SIG-M5 treated with dmso at 0.1 percent for 504 hours (cell line): ENCODE data around the gene MAML1.
A peak's percentile ranks its signal among the peaks of the same experiment; 100 is the strongest.

ENCODE experiments used
- DNase-seq: peaks from one replicate; lab custom pipeline; 2025; ENCODE audit not compliant: unreplicated experiment; lab: John Stamatoyannopoulos, UW

MAML1 gene

GRCh38 chr5:179802207-179802883 lies 69.7 kb downstream of the MAML1 start:
- no peak for DNase-seq

GRCh38 chr5:179802950-179803562 lies 70.4 kb downstream of the MAML1 start:
- no peak for DNase-seq

- peak; percentile 88 for DNase-seq
Measured at GRCh38 chr5:179803651-179804554, 71.3 kb downstream of the MAML1 start.

GRCh38 chr5:179804555-179804947 lies 71.9 kb downstream of the MAML1 start:
- DNase-seq, result no peak

- no peak for DNase-seq
Measured at GRCh38 chr5:179805070-179805528, 72.5 kb downstream of the MAML1 start.

- DNase-seq, result no peak
Measured at GRCh38 chr5:179805529-179806249, 73.1 kb downstream of the MAML1 start.

GRCh38 chr5:179806250-179807048 lies 73.8 kb downstream of the MAML1 start, which contains the start of gene MGAT4B:
TSS of gene MGAT4B (minus strand) at chr5:179806866. CDS start at chr5:179806583, 283 bp downstream.
- DNase-seq, result peak; percentile 63

GRCh38 chr5:179812135-179812825 lies 79.7 kb downstream of the MAML1 start:
- no peak for DNase-seq

- DNase-seq, result no peak
Measured at GRCh38 chr5:179812997-179813607, 80.5 kb downstream of the MAML1 start.

GRCh38 chr5:179814090-179814489 lies 81.5 kb downstream of the MAML1 start:
- no peak for DNase-seq

- DNase-seq, result no peak
Measured at GRCh38 chr5:179815491-179816249, 83.0 kb downstream of the MAML1 start.

GRCh38 chr5:179816401-179816795 lies 83.8 kb downstream of the MAML1 start:
- no peak for DNase-seq

GRCh38 chr5:179816796-179817469 lies 84.3 kb downstream of the MAML1 start:
- no peak for DNase-seq

- no peak for DNase-seq
Measured at GRCh38 chr5:179817470-179817840, 84.8 kb downstream of the MAML1 start.

- DNase-seq, result no peak
Measured at GRCh38 chr5:179817890-179818745, 85.5 kb downstream of the MAML1 start.

GRCh38 chr5:179818746-179819295 lies 86.2 kb downstream of the MAML1 start:
- peak; percentile 85 for DNase-seq
